GM12873 (cell line): Measurements from ENCODE around the gene ADPRH.
A peak's percentile ranks its signal among the peaks of the same experiment; 100 is the strongest.

Experiments
- TF ChIP-seq, protein P1 (sequence below): IDR thresholded peaks from 2 replicates; pipeline ENCODE4 v1.5.1; 2012; ENCODE audit warnings: low read depth, mild to moderate bottlenecking, moderate library complexity, low read length, control low read depth; ENCODE audit not compliant: insufficient read depth; ENCODE audit errors: missing control alignments

The ADPRH gene

DNA sequence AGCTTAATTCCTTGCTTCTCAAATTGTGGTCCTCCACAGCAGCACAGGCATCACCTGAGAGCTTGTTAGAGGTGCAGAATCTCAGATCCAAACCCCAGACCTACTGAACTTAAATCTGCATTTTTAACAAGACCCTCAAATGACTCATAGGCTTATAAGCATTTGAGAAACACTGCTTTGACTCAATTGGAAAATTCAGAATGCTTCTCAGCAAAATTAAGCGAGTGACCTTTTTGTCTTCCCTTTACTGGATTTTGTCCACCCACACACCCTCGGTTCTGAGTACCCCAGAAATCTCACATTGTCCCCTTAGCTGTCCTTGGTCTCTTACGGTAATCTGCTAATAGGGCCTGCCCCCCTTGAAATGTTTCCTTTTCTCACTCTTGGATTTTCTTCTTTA lies 37.7 kb upstream of the ADPRH start:
- TF ChIP-seq, protein P1, sequence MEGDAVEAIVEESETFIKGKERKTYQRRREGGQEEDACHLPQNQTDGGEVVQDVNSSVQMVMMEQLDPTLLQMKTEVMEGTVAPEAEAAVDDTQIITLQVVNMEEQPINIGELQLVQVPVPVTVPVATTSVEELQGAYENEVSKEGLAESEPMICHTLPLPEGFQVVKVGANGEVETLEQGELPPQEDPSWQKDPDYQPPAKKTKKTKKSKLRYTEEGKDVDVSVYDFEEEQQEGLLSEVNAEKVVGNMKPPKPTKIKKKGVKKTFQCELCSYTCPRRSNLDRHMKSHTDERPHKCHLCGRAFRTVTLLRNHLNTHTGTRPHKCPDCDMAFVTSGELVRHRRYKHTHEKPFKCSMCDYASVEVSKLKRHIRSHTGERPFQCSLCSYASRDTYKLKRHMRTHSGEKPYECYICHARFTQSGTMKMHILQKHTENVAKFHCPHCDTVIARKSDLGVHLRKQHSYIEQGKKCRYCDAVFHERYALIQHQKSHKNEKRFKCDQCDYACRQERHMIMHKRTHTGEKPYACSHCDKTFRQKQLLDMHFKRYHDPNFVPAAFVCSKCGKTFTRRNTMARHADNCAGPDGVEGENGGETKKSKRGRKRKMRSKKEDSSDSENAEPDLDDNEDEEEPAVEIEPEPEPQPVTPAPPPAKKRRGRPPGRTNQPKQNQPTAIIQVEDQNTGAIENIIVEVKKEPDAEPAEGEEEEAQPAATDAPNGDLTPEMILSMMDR, result no peak

DNA sequence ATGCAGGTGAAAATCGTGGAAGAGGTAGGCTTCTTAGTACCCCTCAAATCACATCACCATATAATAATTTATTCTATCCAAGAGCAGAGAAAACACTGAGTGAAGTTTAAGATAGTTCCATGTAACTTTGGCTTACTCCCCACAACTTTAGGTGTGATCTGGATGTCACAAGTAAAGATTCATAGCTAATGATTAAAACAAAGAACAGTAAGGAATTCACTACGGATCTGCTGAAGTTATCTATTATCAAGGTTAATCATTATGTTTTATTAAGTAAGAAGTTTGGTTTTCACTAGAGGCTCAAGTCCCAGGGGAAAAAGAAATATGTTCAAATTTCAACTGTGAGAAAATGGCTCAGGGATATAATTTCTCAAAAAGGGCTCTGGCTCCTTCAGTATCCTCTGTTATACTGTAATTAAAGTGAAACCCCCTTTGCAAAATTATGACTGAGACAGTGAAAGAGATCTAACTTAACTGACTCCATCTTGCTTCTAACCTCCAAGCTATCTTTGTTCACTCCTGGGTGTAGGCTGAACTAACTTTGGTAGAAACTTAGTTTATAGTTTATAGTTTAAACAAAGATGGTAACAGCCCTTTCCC lies 37.0 kb upstream of the ADPRH start:
- TF ChIP-seq, protein P1, result no peak

DNA sequence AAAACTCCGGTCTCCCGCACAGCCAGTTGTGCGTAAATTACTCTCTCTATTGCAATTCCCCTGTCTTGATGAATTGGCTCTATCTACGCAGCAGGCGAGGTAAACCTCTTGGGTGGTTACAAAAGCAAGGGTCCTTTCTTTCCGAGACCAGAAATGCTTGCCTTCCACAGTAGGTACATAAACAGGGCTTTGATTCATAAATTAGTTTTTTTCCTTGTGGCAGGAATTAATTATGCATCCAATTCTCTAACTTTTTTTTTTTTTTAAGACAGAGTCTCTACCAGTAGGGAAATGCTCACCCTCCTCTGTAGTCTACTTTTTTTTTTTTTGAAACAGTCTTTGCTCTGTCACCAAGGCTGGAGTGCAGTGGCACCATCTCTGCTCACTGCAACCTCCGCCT lies 36.1 kb upstream of the ADPRH start:
- TF ChIP-seq, protein P1, result no peak

DNA sequence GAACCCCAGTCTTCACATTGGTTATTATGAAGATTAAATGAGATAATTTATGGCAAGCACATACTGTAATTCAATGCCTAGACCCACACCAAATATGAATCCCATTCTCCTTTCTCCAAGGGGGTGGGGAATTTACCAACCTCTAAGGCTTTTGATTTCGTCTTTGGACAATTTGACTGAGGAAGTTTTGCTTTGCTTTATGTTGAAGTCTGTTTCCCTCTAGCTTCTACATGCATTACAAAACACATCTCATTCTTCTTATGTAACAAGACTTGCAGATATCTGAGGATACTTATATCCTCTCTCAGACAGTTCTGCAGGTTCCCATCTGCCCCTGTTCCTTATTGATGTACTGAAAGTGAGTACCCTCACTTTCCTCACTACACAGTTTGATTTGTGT lies 32.1 kb upstream of the ADPRH start:
- TF ChIP-seq, protein P1, result no peak

DNA sequence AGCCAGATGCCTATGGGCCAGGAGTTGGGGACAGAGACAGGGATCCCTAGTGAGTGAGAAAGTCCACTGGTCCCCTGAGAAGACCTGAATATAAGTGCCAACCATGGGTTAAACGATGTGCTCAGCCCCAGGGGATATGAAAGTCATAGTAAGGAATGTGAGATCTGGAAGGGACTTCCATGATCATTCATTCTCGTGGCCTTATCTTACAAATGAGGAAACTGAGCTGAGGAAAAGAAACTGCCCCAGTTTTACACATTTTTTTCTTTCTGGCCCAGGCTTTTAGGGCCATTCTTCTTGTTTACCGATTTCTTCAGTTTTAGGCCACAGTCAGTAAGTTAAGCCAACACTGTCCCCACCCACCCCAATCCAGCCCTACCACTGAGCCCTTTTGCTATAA lies 31.0 kb upstream of the ADPRH start:
- TF ChIP-seq, protein P1, result no peak

DNA sequence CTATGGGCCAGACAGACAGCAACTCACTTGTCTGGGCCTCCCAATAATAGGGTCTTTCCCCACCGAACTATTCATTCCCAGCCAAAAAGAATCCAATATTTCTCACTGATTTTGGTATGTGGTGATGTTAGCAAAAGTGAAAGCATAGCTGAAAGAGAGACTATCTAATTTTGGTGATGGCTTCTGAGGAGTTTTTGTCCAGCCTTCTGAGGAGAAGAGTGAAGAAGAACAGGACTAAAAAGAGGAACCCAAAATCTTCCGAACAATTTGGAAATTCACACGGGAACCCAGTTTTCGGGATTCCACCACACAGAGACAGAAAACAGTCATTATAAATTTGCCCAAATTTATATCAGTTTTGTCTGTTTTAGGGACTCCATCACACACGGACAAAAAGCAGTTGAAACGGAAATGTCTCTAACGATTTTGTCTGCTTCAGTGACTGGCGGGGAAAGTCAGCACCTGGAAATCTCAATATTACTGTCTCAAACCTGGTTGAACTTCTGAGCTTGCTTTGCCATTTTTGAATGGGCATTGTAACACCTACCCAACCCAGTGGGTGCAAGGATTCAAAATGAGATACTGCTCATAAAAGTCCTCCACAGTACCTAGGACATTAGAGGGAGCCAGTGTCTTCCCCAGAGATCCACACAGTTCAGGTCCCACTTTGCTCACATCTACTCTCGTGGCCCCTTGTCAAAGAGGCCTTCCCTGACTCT lies 28.9 kb upstream of the ADPRH start:
- TF ChIP-seq, protein P1, result peak; percentile 20

DNA sequence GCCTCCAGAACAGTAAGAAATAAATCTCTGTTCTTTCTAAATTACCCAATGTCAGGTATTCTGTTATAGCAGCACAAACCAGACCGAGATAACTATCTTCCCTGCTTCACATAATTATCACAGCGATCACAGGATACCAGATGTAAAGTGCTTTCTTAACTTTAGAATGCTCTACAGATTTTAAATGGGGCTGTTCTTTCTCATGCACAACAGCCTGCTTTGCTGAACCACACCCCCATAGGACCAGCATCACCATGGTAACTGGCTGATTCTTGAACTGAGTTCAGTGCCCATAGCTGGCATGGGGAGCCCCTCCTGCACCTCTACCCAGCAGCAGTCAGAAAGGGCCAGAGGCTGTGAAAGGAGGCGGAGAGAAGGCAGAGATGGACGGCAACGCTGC lies 27.7 kb upstream of the ADPRH start:
- TF ChIP-seq, protein P1, result no peak
